Ectodermal cell (in vitro differentiated cells): ENCODE data around the gene ZNF521.

Source experiments
- H3K27ac ChIP-seq: 2 replicates; pipeline ENCODE4 v1.7.0; 2013; ENCODE audit warnings: mild to moderate bottlenecking, low read depth, low read length; ENCODE audit not compliant: insufficient read depth, poor library complexity, severe bottlenecking
- H3K27me3 ChIP-seq: 2 replicates; pipeline ENCODE4 v1.7.0; 2013; ENCODE audit warnings: mild to moderate bottlenecking, low read length; ENCODE audit not compliant: insufficient read depth, control insufficient read depth, poor library complexity, severe bottlenecking
- H3K36me3 ChIP-seq: one replicate; pipeline ENCODE4 v1.7.0; 2013; ENCODE audit warnings: low read length; ENCODE audit not compliant: control insufficient read depth, insufficient read depth
- H3K4me1 ChIP-seq: one replicate; pipeline ENCODE4 v1.7.0; 2013; ENCODE audit warnings: low read length; ENCODE audit not compliant: control insufficient read depth, insufficient read depth
- H3K4me3 ChIP-seq: 2 replicates; pipeline ENCODE4 v1.7.0; 2013; ENCODE audit warnings: low read depth, low read length, control low read depth; ENCODE audit not compliant: insufficient read depth
- H3K9me3 ChIP-seq: 2 replicates; pipeline ENCODE4 v1.7.0; 2013; ENCODE audit warnings: mild to moderate bottlenecking, low read length, moderate library complexity; ENCODE audit not compliant: control insufficient read depth
- WGBS, 2 experiments: methylation state at CpG; one replicate each; pipeline ENCODE4 v1.1.7; 2013; ENCODE audit warnings: missing lambda C conversion rate in 2 of 2; 5-methylcytosine and 5-hydroxymethylcytosine counted together

Gene ZNF521

DNA sequence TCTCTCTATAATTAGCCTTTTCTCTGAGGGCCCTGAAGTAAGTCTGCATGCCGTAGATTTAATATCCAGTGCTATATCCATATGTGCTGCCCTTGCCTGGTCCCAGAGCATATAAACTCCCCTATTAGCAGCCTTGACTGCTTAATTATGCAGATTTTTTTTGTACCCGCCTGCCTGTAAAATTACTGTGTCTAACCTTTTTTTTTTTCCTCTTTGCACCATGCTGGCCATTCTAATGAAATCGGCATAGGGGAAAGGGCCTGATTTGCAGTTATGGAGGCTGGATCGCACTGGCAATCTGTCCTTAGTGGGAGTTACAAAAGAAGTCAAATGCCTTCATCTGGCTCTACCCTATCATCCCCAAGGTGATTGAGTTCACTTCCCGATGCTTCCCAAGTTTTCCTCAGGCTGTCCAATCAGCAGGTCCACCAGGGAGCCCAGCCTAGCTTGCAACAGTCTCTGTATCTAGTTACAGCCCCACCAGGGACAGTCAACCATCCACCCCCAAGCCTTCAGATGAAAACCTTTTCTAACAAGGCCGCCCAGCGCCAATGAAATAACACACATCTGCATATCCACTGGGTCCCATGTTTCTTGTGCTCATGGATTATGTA, 239.0 kb downstream of the ZNF521 start:
- Histone ChIP-seq H3K4me1 (peaks cover 45% of the 10 kb centered on the region), H3K36me3 (no peaks in the 10 kb centered on the region), H3K27ac (peak overlapping the region; percentile 62), H3K9me3 (no peaks in the 10 kb centered on the region), H3K27me3 (no peaks in the 10 kb centered on the region), H3K4me3 (no peak overlapping the region)
- 81 to 93% methylated on average over 7 of the region's 7 CpGs for WGBS, 2 experiments

DNA sequence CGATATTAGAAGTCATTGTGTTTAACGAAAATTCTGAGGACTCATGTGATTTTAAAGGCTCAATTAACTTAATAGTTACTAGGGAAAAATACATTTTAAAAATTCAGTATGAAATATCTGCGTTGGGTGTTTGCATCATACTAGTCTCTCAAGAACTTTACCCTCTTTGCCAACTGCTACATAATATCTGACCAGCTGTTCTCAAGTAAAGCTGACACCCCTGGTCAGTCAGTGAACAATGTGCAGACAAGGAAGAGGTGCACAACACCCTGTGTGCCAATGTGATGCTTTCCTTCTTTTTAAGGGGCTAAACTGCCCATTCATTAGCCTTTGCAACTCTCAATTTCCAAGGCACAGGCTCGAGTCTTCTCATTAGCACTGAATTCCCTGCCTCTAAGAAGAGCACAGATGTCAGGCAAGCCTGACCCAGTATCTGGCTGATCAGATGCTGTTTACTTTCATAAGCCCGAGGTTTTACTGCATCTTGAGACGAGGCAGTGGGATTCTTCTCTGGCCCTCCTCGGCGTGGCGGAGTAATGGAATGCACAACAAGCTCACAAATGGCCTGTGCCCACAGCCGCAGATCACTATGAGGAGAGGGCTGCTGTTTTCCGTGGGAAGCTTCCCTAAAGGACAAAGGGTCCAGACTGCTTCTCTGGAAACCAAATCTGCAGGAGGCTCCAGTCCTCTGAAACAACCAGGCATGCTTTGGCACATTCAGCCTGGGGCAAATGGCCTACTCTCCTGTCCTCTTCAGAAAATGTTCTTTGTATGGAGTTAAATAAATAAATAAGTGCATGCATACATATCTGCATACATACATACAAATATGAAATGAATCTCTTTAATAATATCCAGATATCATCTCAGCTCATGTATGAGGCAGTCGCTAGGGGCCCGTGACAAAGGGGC, 240.3 kb downstream of the ZNF521 start:
- no peak overlapping the region for H3K4me3 ChIP-seq
- no peaks in the 10 kb centered on the region for H3K9me3 ChIP-seq
- H3K4me1 ChIP-seq = peaks cover 45% of the 10 kb centered on the region
- peak overlapping the region; percentile 65 for H3K27ac ChIP-seq
- WGBS, 2 experiments = 77 to 80% methylated on average over 13 of the region's 13 CpGs
- no peaks in the 10 kb centered on the region for H3K27me3 ChIP-seq
- H3K36me3 ChIP-seq = peaks cover 2% of the 10 kb centered on the region

DNA sequence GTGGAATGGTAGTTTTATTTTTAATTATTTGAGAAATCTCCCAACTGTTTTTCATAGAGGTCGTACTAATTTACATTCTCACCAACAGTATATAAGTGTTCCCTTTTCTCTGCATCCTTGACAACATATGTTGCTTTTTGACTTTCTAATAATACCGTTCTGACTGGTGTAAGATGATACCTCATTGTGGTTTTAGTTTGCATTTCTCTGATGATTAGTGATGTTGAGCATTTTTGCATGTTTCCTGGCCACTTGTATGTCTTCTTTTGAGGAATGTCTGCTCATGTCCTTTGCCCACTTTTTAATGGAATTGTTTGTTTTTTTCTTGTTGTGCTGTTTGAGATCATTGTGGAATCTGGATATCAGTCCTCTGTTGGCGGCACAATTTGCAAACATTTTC, 242.5 kb downstream of the ZNF521 start:
- peaks cover 2% of the 10 kb centered on the region for H3K36me3 ChIP-seq
- WGBS, 2 experiments = 93 to 100% methylated on average over 2 to 3 of the region's 3 CpGs
- H3K9me3 ChIP-seq = no peaks in the 10 kb centered on the region
- H3K4me3 ChIP-seq = no peak overlapping the region
- no peak overlapping the region for H3K27ac ChIP-seq
- no peaks in the 10 kb centered on the region for H3K27me3 ChIP-seq
- H3K4me1 ChIP-seq = peaks cover 30% of the 10 kb centered on the region

DNA sequence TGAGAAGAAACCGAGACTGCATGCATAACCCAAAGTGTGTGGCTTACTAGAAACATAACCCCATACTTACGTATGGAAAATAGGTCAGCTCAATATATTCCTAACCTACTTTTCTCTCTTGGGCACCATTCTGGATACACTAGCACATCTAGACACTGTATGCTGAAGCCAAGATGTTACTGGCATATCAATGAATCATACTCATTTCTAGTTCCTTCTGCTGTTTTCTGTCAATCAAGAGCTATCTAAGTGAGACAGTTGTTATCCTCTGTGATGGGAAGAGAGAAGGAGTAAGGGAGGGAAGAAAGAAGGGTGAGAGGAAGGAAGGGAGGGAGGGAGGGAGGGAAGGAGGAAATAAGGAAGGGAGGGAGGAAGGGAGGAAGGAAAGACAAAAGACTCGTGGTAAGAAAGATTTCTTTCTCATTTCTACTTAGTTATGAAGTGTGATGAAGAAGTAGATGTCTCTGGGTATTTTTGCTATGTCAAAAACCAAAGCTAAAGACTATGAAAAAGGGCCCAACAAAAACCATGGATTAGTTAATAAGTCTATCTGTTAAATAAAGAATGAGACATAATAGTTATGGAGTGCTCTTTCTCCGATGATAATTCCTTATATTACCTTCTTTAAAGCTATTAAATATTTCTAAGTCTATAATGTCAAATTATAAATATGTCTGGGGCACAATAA, 248.4 kb downstream of the ZNF521 start:
- Histone ChIP-seq H3K9me3 (no peaks in the 10 kb centered on the region), H3K27me3 (no peaks in the 10 kb centered on the region), H3K27ac (no peak overlapping the region), H3K4me3 (no peak overlapping the region), H3K36me3 (peaks cover 2% of the 10 kb centered on the region), H3K4me1 (no peaks in the 10 kb centered on the region)
- 90% methylated on average over 3 of the region's 4 CpGs for WGBS, 2 experiments

DNA sequence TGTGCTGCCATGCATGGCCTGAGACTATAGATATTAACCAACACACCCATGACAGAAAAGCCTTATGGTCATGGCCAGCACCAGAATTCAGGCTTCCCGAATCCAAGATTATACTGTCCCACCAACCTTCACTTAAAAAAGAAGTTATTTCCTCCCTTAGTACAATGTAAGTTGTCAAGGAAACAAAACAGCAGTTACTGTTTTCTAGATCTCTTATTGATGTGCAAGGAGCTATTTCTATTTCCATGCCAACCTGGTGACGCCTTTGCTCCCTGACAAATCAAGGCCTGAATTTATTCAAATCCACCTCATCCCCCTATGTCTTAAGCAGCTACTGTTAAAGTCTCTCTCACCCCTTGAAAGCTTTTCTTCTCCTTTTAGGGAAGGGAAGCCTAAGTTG, 249.3 kb downstream of the ZNF521 start:
- 84 to 94% methylated on average over 2 of the region's 2 CpGs for WGBS, 2 experiments

DNA sequence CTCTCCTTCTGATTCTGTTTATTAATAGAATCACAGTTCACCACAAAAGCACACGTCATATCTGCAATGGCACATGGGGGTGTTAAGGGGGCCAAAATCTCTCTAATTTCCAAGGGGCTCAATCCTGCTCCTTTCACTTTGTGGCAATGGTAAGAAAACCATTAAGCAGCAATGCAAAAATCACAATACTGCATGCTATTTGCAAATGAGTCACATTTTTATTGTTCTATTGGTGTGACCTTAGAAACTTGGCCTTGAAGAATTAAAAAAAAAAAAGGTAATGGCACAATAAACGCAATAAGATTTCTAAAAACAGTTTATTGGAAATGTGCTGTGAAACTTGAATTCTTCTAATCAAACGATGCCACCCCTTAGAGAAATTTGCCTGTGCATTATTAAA, 251.5 kb downstream of the ZNF521 start:
- 97 to 100% methylated on average over 3 of the region's 3 CpGs for WGBS, 2 experiments

More for the DNA sequence above, 249.3 kb downstream of the ZNF521 start:
- Histone ChIP-seq H3K27ac (no peak overlapping the region), H3K4me3 (no peak overlapping the region), H3K27me3 (no peaks in the 10 kb centered on the region), H3K4me1 (peaks cover 6% of the 10 kb centered on the region), H3K9me3 (no peaks in the 10 kb centered on the region), H3K36me3 (peaks cover under 1% of the 10 kb centered on the region)

DNA sequence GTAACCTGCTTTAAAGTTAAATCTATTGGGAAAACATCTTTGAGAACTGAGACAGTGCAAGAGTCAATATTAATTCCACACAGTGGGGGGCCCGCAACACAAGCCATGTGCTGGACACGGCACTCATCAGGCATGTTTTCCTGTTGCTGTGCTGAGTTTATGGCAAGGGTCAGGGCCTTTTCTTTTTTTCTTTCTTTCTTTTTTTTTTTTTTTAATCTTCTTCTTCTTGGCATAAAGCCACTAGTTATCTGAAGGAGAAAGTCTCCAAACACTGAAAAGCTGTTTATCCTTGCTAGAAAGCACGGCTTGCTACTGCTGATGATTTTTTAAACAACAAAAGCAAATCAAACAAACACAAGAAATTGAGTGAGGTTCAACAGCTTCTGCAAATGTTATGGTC, 252.1 kb downstream of the ZNF521 start:
- 89 to 90% methylated on average over 3 of the region's 3 CpGs for WGBS, 2 experiments

More for the DNA sequence above, 251.5 kb downstream of the ZNF521 start:
- Histone ChIP-seq H3K4me3 (no peak overlapping the region), H3K27ac (no peak overlapping the region), H3K4me1 (peaks cover 10% of the 10 kb centered on the region), H3K27me3 (no peaks in the 10 kb centered on the region), H3K9me3 (no peaks in the 10 kb centered on the region), H3K36me3 (no peaks in the 10 kb centered on the region)

DNA sequence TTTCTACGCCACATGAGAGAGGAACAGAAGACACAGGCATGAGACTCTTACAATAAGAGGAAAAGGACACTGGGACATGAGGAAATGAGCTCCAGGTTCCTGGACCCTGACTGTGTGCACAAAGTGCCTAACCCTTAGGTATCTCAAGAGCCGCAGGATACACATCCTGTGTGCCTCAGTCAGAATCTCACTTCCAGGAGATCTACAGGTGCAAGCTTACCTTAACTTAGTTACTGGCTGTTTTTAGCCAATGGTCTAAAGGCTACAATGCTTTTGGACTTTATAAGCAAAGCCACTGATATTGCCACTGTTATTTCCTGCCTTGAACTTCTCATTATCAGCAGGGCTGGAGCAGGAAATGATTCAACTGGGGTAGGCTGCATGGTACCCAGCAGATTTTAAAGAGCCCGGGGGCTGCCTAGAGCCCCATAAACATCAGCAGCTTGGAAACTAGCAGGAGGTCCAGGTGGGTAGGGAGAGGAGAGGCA, 254.4 kb downstream of the ZNF521 start:
- WGBS, 2 experiments = 96 to 97% methylated on average over 3 of the region's 3 CpGs

More for the DNA sequence above, 252.1 kb downstream of the ZNF521 start:
- no peak overlapping the region for H3K4me3 ChIP-seq
- H3K27me3 ChIP-seq = no peaks in the 10 kb centered on the region
- H3K36me3 ChIP-seq = no peaks in the 10 kb centered on the region
- H3K27ac ChIP-seq = no peak overlapping the region
- no peaks in the 10 kb centered on the region for H3K9me3 ChIP-seq
- peaks cover 10% of the 10 kb centered on the region for H3K4me1 ChIP-seq

DNA sequence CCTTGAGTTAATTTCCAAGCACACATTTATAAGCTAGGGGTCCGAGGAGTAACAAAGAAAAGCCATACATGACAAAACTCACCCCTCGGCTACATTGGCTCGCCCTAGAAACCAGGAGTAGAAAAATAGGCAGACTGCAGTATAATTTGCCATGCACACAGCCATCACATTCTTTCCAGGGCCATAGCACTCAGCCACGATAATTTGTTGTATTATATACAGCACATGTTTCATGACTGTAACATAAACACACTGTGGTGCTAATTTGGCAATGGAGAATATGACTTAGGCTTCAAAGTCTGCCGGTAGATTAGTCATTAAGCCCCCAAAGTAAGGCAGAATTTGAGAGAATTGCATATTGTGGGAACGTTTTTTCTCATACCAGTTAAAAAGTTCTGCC, 254.9 kb downstream of the ZNF521 start:
- H3K27me3 ChIP-seq = no peaks in the 10 kb centered on the region
- no peak overlapping the region for H3K4me3 ChIP-seq
- peaks cover 10% of the 10 kb centered on the region for H3K4me1 ChIP-seq
- 85 to 94% methylated on average over 6 of the region's 6 CpGs for WGBS, 2 experiments
- H3K27ac ChIP-seq = no peak overlapping the region
- no peaks in the 10 kb centered on the region for H3K9me3 ChIP-seq
- peaks cover under 1% of the 10 kb centered on the region for H3K36me3 ChIP-seq

More for the DNA sequence above, 254.4 kb downstream of the ZNF521 start:
- Histone ChIP-seq H3K4me3 (no peak overlapping the region), H3K4me1 (peaks cover 10% of the 10 kb centered on the region), H3K36me3 (no peaks in the 10 kb centered on the region), H3K27me3 (no peaks in the 10 kb centered on the region), H3K9me3 (no peaks in the 10 kb centered on the region), H3K27ac (no peak overlapping the region)

DNA sequence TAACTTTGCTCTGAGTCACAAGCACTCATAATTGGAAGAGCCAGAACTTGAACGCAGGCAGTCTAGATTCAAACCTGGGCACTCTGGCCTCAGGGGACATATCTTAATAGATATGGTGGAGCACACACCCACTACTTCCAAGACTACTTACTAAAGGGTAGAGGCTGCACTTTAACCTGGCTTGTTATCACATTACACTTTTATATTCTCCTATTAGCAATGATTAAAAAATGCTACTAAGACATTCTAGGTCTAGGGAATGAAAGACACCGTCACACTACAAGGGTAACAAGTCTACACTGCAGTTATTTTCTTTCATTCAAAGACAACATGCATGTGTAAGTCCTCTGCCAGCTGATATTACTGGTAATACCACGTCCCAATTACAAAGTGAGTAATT, 258.8 kb downstream of the ZNF521 start:
- Histone ChIP-seq H3K4me3 (no peak overlapping the region), H3K4me1 (peaks cover 9% of the 10 kb centered on the region), H3K36me3 (peaks cover 34% of the 10 kb centered on the region), H3K27me3 (no peaks in the 10 kb centered on the region), H3K27ac (no peak overlapping the region), H3K9me3 (no peaks in the 10 kb centered on the region)
- WGBS, 2 experiments = 91 to 94% methylated on average over 2 to 3 of the region's 3 CpGs
